Amniotic epithelial cell (primary cell): ENCODE results near the gene FLYWCH2.
"Not testable (repeated sequence)": the region's sequence is repeated elsewhere in the genome, so short reads cannot be mapped to it uniquely, and the experiment has no call there.

Experiments
- DNase-seq: peaks from one replicate; pipeline ENCODE4 v3.0.0-alpha.2; 2010; ENCODE audit warnings: low read depth

The FLYWCH2 gene

GRCh38 chr16:2883458-2883908, 468 bp downstream of the FLYWCH2 start:
- no peak for DNase-seq

GRCh38 chr16:2884041-2884451, 1.0 kb downstream of the FLYWCH2 start:
- DNase-seq = no peak

- DNase-seq = no peak
Observed at GRCh38 chr16:2894231-2894630, 11.2 kb downstream of the FLYWCH2 start.

- peak; percentile 63 for DNase-seq
Observed at GRCh38 chr16:2895813-2896212, 12.8 kb downstream of the FLYWCH2 start.

GRCh38 chr16:2896480-2897010, 13.5 kb downstream of the FLYWCH2 start:
- no peak for DNase-seq

- DNase-seq = no peak
Observed at GRCh38 chr16:2897110-2897509, 14.1 kb downstream of the FLYWCH2 start.

GRCh38 chr16:2898831-2899563, 16.0 kb downstream of the FLYWCH2 start:
- DNase-seq = no peak

- DNase-seq = no peak
Observed at GRCh38 chr16:2899564-2900072, 16.6 kb downstream of the FLYWCH2 start.

GRCh38 chr16:2900526-2901075, 17.6 kb downstream of the FLYWCH2 start:
- no peak for DNase-seq

GRCh38 chr16:2902337-2903130, 19.5 kb downstream of the FLYWCH2 start:
- DNase-seq = no peak

- DNase-seq = peak; percentile 73
Observed at GRCh38 chr16:2904100-2904921, 21.3 kb downstream of the FLYWCH2 start.

- DNase-seq = no peak
Observed at GRCh38 chr16:2904922-2905240, 21.9 kb downstream of the FLYWCH2 start.

GRCh38 chr16:2905241-2905987, 22.4 kb downstream of the FLYWCH2 start:
- DNase-seq = peak; percentile 99

- DNase-seq = no peak
Observed at GRCh38 chr16:2905988-2906387, 23.0 kb downstream of the FLYWCH2 start.

- DNase-seq = not testable (repeated sequence)
Observed at GRCh38 chr16:2907084-2907753, 24.2 kb downstream of the FLYWCH2 start.

GRCh38 chr16:2910441-2910969, 27.5 kb downstream of the FLYWCH2 start:
- no peak for DNase-seq

- DNase-seq = peak; percentile 96
Observed at GRCh38 chr16:2911638-2912329, 28.8 kb downstream of the FLYWCH2 start, which contains the start of gene FLYWCH1. Gene FLYWCH1 (plus strand): TSS chr16:2911931. CDS start chr16:2929686, 17,755 bp downstream.

- DNase-seq = peak; percentile 69
Observed at GRCh38 chr16:2912330-2913199, 29.6 kb downstream of the FLYWCH2 start.
